ENCODE data around the gene CYP4F22. TPM values are rescaled to one million over a fixed set of nuclear protein-coding genes. Genes with fewer than 3 reads are reported as not detected.

Gene CYP4F22
- under 1 TPM; 0.19 to 0.22 TPM for total RNA-seq

- H3K4me1 ChIP-seq, result no peaks in the 10 kb centered on the region
- H3K27me3 ChIP-seq, result peaks cover 13% of the 10 kb centered on the region
- H3K9me3 ChIP-seq, result no peaks in the 10 kb centered on the region
- peak within 1 kb of the TSS; percentile 13 for H3K4me3 ChIP-seq
- no peak within 1 kb of the TSS for H3K27ac ChIP-seq
- H3K36me3 ChIP-seq, result no peaks in the 10 kb centered on the region
- no peak for DNase-seq
- no peak for TF ChIP-seq CTCF (IDR thresholded peaks at IDR 0.05)
- intact Hi-C loops (cut with DNase I), result no loop called here
- no peak within 1 kb of the TSS for H3K9ac ChIP-seq (ENCODE audit: low read depth in 2 of 2, low read length in 2 of 2)
Observed at GRCh38 chr19:15508035-15508710, at the start of gene CYP4F22. Gene CYP4F22, plus strand, starts transcription at chr19:15508525. Its CDS starts 16,812 bp downstream, at chr19:15525337.

GRCh38 chr19:15461694-15462093 is 46.6 kb upstream of the CYP4F22 start:
- intact Hi-C loops (cut with DNase I), result no loop called here
- H3K9me3 ChIP-seq, result no peaks in the 10 kb centered on the region
- no peak for TF ChIP-seq CTCF (IDR thresholded peaks at IDR 0.05)
- no peak overlapping the region for H3K27ac ChIP-seq
- no peak for DNase-seq
- H3K4me1 ChIP-seq, result no peaks in the 10 kb centered on the region
- no peaks in the 10 kb centered on the region for H3K36me3 ChIP-seq
- no peak overlapping the region for H3K4me3 ChIP-seq
- peaks cover 15% of the 10 kb centered on the region for H3K27me3 ChIP-seq
- no peak overlapping the region for H3K9ac ChIP-seq (ENCODE audit: low read depth in 2 of 2, low read length in 2 of 2)

GRCh38 chr19:15463861-15464371 is 44.4 kb upstream of the CYP4F22 start:
- H3K27ac ChIP-seq, result peak overlapping the region; percentile 71
- peak overlapping the region; percentile 19 to 50 for H3K9ac ChIP-seq (ENCODE audit: low read depth in 2 of 2, low read length in 2 of 2)
- intact Hi-C loops (cut with DNase I), result no loop called here
- peaks cover under 1% of the 10 kb centered on the region for H3K27me3 ChIP-seq
- peak; percentile 34 for DNase-seq
- H3K4me1 ChIP-seq, result no peaks in the 10 kb centered on the region
- H3K9me3 ChIP-seq, result no peaks in the 10 kb centered on the region
- TF ChIP-seq CTCF (IDR thresholded peaks at IDR 0.05), result no peak
- peak overlapping the region; percentile 40 for H3K4me3 ChIP-seq
- no peaks in the 10 kb centered on the region for H3K36me3 ChIP-seq

- Histone ChIP-seq H3K36me3 (no peaks in the 10 kb centered on the region), H3K9me3 (no peaks in the 10 kb centered on the region), H3K9ac (ENCODE audit: low read depth in 2 of 2, low read length in 2 of 2) (peak within 1 kb of the TSS; percentile 34 to 50), H3K27ac (peak within 1 kb of the TSS; percentile 71), H3K4me3 (peak within 1 kb of the TSS; percentile 40), H3K27me3 (peaks cover 8% of the 10 kb centered on the region), H3K4me1 (no peaks in the 10 kb centered on the region)
- intact Hi-C loops (cut with DNase I), result no loop called here
- DNase-seq, result peak; percentile 35
- no peak for TF ChIP-seq CTCF (IDR thresholded peaks at IDR 0.05)
Observed at GRCh38 chr19:15464394-15465385, 43.6 kb upstream of the CYP4F22 start, which contains the start of gene RASAL3. Gene RASAL3, minus strand, starts transcription at chr19:15464544. Its CDS starts 186 bp downstream, at chr19:15464358.

All from colonic mucosa (tissue), 4 donors.